HCT116 (cell line): ENCODE data around the gene SECISBP2L. TPM values are rescaled to one million over a fixed set of nuclear protein-coding genes. Genes with fewer than 3 reads are reported as not detected.

Source experiments
- ATAC-seq: fragments of 200-7000 bp; cut with Tn5 transposase; 2 replicates; pipeline ENCODE4 v1.9.1; 2020; ENCODE audit warnings: mild to moderate bottlenecking, moderate library complexity
- BruUV-seq: library from RNA; stranded (reverse); fragments of 400-500 nt; replicated peaks from 2 replicates; lab custom pipeline; 2021; lab: Mats Ljungman, UMichigan
- CTCF ChIA-PET: fragments of 300-600 bp; sonication (Branson Sonifier 250); formaldehyde crosslinking; loops from one replicate; lab custom pipeline; 2021; ENCODE audit warnings: antibody characterized with exemption; lab: Charles Lee
- POLR2A ChIA-PET: fragments of 300-600, 350-600 bp; sonication (Branson Sonifier 250); formaldehyde crosslinking; loops from one replicate; lab custom pipeline; 2021; ENCODE audit warnings: antibody characterized with exemption; lab: Charles Lee
- RAD21 ChIA-PET, 2 experiments: fragments of 300-600 bp; sonication (Branson Sonifier 250); formaldehyde crosslinking; loops; one replicate each; lab custom pipeline; 2023; ENCODE audit warnings: low total read pairs in 2 of 2; ENCODE audit not compliant: uncharacterized antibody in 2 of 2, unreplicated experiment in 2 of 2, low non-redundant PET in 1 of 2; lab: Charles Lee
- DNase-seq: peaks from one replicate; pipeline ENCODE4 v3.0.0-alpha.2; 2010; ENCODE audit warnings: low read depth, low spot score
- H2AFZ ChIP-seq: fragments of 200-600 bp; shearing (Covaris generic), sonication (generic); 2 replicates; pipeline ENCODE4 v1.6.1; 2017; ENCODE audit warnings: low read depth, mixed run types, mixed read lengths, antibody characterized with exemption, low read length; ENCODE audit not compliant: poor library complexity, severe bottlenecking
- H3K27ac ChIP-seq: 2 replicates; pipeline ENCODE4 v1.5.1; 2012; ENCODE audit warnings: low read depth, low read length
- H3K27me3 ChIP-seq: fragments of 200-600 bp; sonication (generic); 2 replicates; pipeline ENCODE4 v1.6.1; 2016; ENCODE audit warnings: mixed run types, low read length, mixed read lengths; ENCODE audit not compliant: insufficient read depth
- H3K36me3 ChIP-seq, 2 experiments: fragments of 200-500 bp in 1 of 2; fragments of 200-600 bp in 1 of 2; sonication (Bioruptor generic) in 1 of 2; sonication (generic) in 1 of 2; 2 replicates each; pipeline versions ENCODE4 v1.5.1 to v1.6.1; 2014 to 2016; ENCODE audit warnings: low read length in 2 of 2, inconsistent platforms in 1 of 2, mixed read lengths in 1 of 2, mixed run types in 1 of 2; ENCODE audit not compliant: insufficient read depth in 2 of 2, control insufficient read depth in 1 of 2
- H3K4me1 ChIP-seq, 2 experiments: fragments of 200-600 bp in 1 of 2; sonication (generic) in 1 of 2; 2 replicates each; pipeline versions ENCODE4 v1.5.1 to v1.6.1; 2012 to 2017; ENCODE audit warnings: low read length in 2 of 2, inconsistent platforms in 1 of 2, mild to moderate bottlenecking in 1 of 2, mixed read lengths in 1 of 2, mixed run types in 1 of 2, moderate library complexity in 1 of 2; ENCODE audit not compliant: insufficient read depth in 2 of 2, control insufficient read depth in 1 of 2
- H3K4me2 ChIP-seq: fragments of 200-600 bp; sonication (generic); 2 replicates; pipeline ENCODE4 v1.6.1; 2017; ENCODE audit warnings: mixed run types, low read length, mixed read lengths
- H3K4me3 ChIP-seq, 2 experiments: fragments of 200-600 bp in 1 of 2; sonication (generic) in 1 of 2; replicated peaks in 1 of 2; 2 replicates each; pipeline ENCODE4 v1.5.1; 2011 to 2016; ENCODE audit warnings: low read length in 2 of 2, control low read depth in 1 of 2, low read depth in 1 of 2, mild to moderate bottlenecking in 1 of 2, mixed read lengths in 1 of 2, mixed run types in 1 of 2
- H3K79me2 ChIP-seq: fragments of 200-600 bp; sonication (generic); 2 replicates; pipeline ENCODE4 v1.6.1; 2017; ENCODE audit warnings: mild to moderate bottlenecking, mixed run types, low read length, moderate library complexity, mixed read lengths; ENCODE audit not compliant: insufficient read depth
- H3K9ac ChIP-seq: fragments of 200-600 bp; sonication (generic); 2 replicates; pipeline ENCODE4 v1.6.1; 2016; ENCODE audit warnings: low read length, mixed read lengths
- H3K9me2 ChIP-seq: fragments of 200-600 bp; sonication (generic), shearing (Covaris generic); 2 replicates; pipeline ENCODE4 v1.6.1; 2017; ENCODE audit warnings: mixed run types, mild to moderate bottlenecking, moderate library complexity; ENCODE audit not compliant: insufficient read depth
- H3K9me3 ChIP-seq, 2 experiments: fragments of 200-500 bp in 1 of 2; fragments of 200-600 bp in 1 of 2; sonication (Bioruptor generic) in 1 of 2; sonication (generic) in 1 of 2; 2 replicates each; pipeline ENCODE4 v1.6.1; 2014 to 2017; ENCODE audit warnings: low read length in 2 of 2, mixed read lengths in 2 of 2, inconsistent platforms in 1 of 2, low read depth in 1 of 2, mild to moderate bottlenecking in 1 of 2, mixed run types in 1 of 2, moderate library complexity in 1 of 2; ENCODE audit not compliant: control insufficient read depth in 1 of 2, insufficient read depth in 1 of 2
- H4K20me1 ChIP-seq: fragments of 200-600 bp; sonication (generic), shearing (Covaris generic); 2 replicates; pipeline ENCODE4 v1.6.1; 2017; ENCODE audit warnings: mixed run types, mild to moderate bottlenecking, moderate library complexity; ENCODE audit not compliant: insufficient read depth
- ATF3 ChIP-seq: IDR thresholded peaks from 2 replicates; pipeline ENCODE4 v1.6.1; 2012
- CBX3 ChIP-seq: IDR thresholded peaks from 2 replicates; pipeline ENCODE4 v1.6.1; 2012; ENCODE audit warnings: low read depth
- CEBPB ChIP-seq: IDR thresholded peaks from 2 replicates; pipeline ENCODE4 v1.6.1; 2012; ENCODE audit warnings: low read depth
- CTCF ChIP-seq, 3 experiments: fragments of 200-600 bp in 1 of 3; sonication (generic) in 1 of 3; IDR thresholded peaks in 2 of 3; conservative IDR thresholded peaks in 1 of 3; 2 replicates each; pipeline ENCODE4 v1.5.1; 2012 to 2017; ENCODE audit warnings: low read depth in 2 of 3, low read length in 2 of 3, antibody characterized with exemption in 1 of 3, borderline replicate concordance in 1 of 3, control low read depth in 1 of 3, mild to moderate bottlenecking in 1 of 3, mixed read lengths in 1 of 3, mixed run types in 1 of 3, moderate library complexity in 1 of 3; ENCODE audit not compliant: insufficient read depth in 1 of 3
- EGR1 ChIP-seq: IDR thresholded peaks from 2 replicates; pipeline ENCODE4 v1.6.1; 2012; ENCODE audit warnings: low read depth
- ELF1 ChIP-seq: IDR thresholded peaks from 2 replicates; pipeline ENCODE4 v1.6.1; 2012; ENCODE audit warnings: low read depth, borderline replicate concordance
- EZH2phosphoT487 ChIP-seq: fragments of 200-600 bp; IDR thresholded peaks from 2 replicates; pipeline ENCODE4 v1.6.1; 2018; ENCODE audit warnings: antibody characterized with exemption, borderline replicate concordance
- REST ChIP-seq: IDR thresholded peaks from 2 replicates; pipeline ENCODE4 v1.6.1; 2012; ENCODE audit warnings: low read depth
- SP1 ChIP-seq: IDR thresholded peaks from 2 replicates; pipeline ENCODE4 v1.6.1; 2012; ENCODE audit warnings: low read depth
- ZFX ChIP-seq: fragments of 450-650 bp; IDR thresholded peaks from 2 replicates; pipeline ENCODE4 v1.6.1; 2017
- intact Hi-C: fragments of 100-400 bp; cut with micrococcal nuclease; formaldehyde crosslinking; loops from 2 replicates; pipeline ENCODE4 v1.10.0; 2022
- total RNA-seq: library from RNA; stranded (reverse); gene quantifications from one replicate; pipeline ENCODE4 v1.2.1, GENCODE V29; 2021; ENCODE audit not compliant: unreplicated experiment

The SECISBP2L gene
- total RNA-seq, 1 experiment from 2014 or later: 22.9 TPM

- TF ChIP-seq CBX3: no peak
- Histone ChIP-seq H3K4me1 (no peaks in the 10 kb centered on the region), H3K4me2 (no peak overlapping the region), H3K79me2 (no peaks in the 10 kb centered on the region), H2AFZ (no peak overlapping the region), H3K4me3 (no peak overlapping the region), H3K36me3 (peaks cover 0 to 12% of the 10 kb centered on the region in 2 experiments; a peak in 2 of 4 replicates), H3K27ac (no peak overlapping the region), H3K27me3 (no peaks in the 10 kb centered on the region), H3K9me2 (no peaks in the 10 kb centered on the region), H3K9me3 (no peaks in the 10 kb centered on the region), H4K20me1 (no peaks in the 10 kb centered on the region), H3K9ac (no peak overlapping the region)
- no TSS peak for BruUV-seq
- CTCF ChIA-PET: no interaction called here
- no peak for DNase-seq
- POLR2A ChIA-PET: no interaction called here
- intact Hi-C loops: no loop called here
- no peak for ATAC-seq
- RAD21 ChIA-PET: no interaction called here
Observed at GRCh38 chr15:48992545-48992944, 53.7 kb downstream of the SECISBP2L start.

DNA sequence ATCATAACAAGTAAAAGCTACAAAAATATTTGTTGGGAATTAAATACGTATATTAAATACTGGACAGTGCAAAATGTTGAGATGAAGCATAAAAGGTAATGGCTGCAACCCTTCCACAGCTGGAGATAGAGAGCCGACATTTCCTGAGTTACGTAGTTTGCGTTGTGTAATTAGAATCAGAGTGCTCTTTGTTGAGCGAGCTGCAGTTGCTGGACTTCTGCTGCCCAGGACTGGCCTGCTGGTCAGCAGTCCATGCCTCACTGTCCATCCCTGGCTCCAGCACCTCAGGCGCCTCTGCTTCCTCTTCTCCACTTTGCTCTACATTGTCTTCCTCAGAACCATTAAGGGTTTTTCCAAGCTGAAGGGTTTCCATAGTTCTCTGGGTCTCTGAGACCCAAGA is 54.1 kb downstream of the SECISBP2L start:
- intact Hi-C loops: no loop called here
- no peak overlapping the region for H3K9ac ChIP-seq
- no peak overlapping the region for H3K27ac ChIP-seq
- H3K27me3 ChIP-seq: no peaks in the 10 kb centered on the region
- ChIA-PET POLR2A (no interaction called here), CTCF (interaction anchor here (1.3 kb wide), 1 partner anchor 16 kb away, joined by 4 read pairs; no protein-coding TSS in a partner anchor), RAD21 (no interaction called here)
- BruUV-seq: no TSS peak
- DNase-seq: no peak
- no peaks in the 10 kb centered on the region for H3K9me3 ChIP-seq
- H3K79me2 ChIP-seq: no peaks in the 10 kb centered on the region
- H4K20me1 ChIP-seq: no peaks in the 10 kb centered on the region
- no peak overlapping the region for H3K4me3 ChIP-seq
- H3K36me3 ChIP-seq: peaks cover 0 to 9% of the 10 kb centered on the region in 2 experiments; a peak in 2 of 4 replicates
- no peak for TF ChIP-seq ELF1
- no peak for TF ChIP-seq EGR1
- TF ChIP-seq ATF3: no peak
- TF ChIP-seq CBX3: no peak
- TF ChIP-seq EZH2phosphoT487: no peak
- no peak for TF ChIP-seq REST
- no peak for TF ChIP-seq ZFX
- TF ChIP-seq CTCF (IDR thresholded peaks at IDR 0.05 in 2 of 3, conservative IDR thresholded peaks at IDR 0.05 in 1 of 3; ENCODE audit: borderline replicate concordance in 1 of 3, insufficient read depth in 1 of 3, low read depth in 2 of 3, low read length in 2 of 3): no peak
- no peak for TF ChIP-seq SP1
- no peak for TF ChIP-seq CEBPB
- no peaks in the 10 kb centered on the region for H3K9me2 ChIP-seq
- H3K4me1 ChIP-seq: no peaks in the 10 kb centered on the region
- no peak for ATAC-seq
- no peak overlapping the region for H3K4me2 ChIP-seq
- H2AFZ ChIP-seq: no peak overlapping the region
